Choroid plexus epithelial cell (primary cell): Measurements from ENCODE around the gene DAZAP1.

Source experiments
- DNase-seq: peaks from one replicate; pipeline ENCODE4 v3.0.0-alpha.2; 2010; ENCODE audit warnings: low read depth
- H3K4me3 ChIP-seq: 2 replicates; pipeline ENCODE4 v1.5.1; 2011; ENCODE audit warnings: low read depth, mild to moderate bottlenecking, control low read depth, low read length, moderate library complexity
- CTCF ChIP-seq: conservative IDR thresholded peaks from 2 replicates; pipeline ENCODE4 v1.5.1; 2011; ENCODE audit warnings: low read depth, mild to moderate bottlenecking, control low read depth, inconsistent platforms, low read length, moderate library complexity

Gene DAZAP1

DNA sequence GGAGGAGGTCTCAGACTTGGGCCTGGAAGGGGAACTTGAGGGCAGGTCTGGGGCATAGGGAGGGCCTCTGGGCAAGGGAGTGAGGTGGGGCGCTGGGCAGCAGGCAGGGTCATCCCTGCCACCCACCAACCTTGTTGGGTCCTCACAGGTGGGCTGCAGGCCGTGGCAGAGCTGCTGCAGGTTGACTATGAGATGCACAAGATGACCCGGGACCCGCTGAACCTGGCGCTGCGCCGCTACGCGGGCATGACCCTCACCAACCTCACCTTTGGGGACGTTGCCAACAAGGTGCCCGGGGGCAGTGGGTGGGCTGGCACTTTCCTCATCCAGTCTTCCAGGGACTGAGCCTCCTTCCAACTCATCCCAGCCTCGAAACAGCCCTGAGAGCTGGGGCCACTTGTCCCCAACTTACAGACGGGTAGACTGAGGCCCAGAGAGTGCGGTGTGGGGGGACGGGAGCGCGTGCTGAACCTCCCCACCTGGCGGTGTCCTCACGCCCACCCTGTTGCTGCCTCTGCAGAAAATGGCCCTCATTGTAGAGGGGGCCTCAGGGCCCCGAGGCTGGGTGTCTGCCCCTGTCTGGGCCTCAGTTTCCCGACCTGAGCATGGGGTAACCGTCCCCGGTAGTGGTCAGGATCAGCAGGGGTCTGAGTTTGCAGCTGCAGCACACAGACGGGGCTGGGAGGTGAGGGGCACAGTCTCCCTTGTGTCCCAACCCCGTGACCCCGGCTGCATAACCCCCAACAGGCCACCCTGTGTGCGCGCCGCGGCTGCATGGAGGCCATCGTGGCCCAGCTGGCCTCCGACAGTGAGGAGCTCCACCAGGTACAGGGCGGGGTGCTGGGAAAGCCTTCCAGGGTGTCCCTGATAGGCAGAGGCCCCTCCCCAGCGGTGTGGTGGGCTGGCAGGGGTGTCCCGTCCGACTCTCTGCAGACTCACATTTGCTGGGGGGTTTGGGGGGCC lies 52.9 kb downstream of the DAZAP1 start:
- no peak overlapping the region for H3K4me3 ChIP-seq
- no peak for TF ChIP-seq CTCF
- no peak for DNase-seq

DNA sequence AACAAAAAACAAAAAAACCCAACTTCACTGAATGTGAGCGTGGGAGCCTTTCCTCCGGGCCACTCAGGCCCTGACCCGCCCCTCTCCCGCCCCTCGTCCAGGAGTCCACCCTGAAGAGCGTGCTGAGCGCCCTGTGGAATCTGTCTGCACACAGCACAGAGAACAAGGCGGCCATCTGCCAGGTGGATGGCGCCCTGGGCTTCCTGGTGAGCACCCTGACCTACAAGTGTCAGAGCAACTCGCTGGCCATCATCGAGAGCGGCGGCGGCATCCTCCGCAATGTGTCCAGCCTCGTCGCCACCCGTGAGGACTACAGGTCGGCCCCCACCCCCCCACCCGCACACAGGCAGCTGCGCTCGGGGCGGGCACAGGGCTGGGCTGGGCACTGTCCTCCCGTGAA lies 54.5 kb downstream of the DAZAP1 start:
- H3K4me3 ChIP-seq: no peak overlapping the region
- no peak for DNase-seq
- TF ChIP-seq CTCF: no peak

GRCh38 chr19:1465191-1466016 lies 58.0 kb downstream of the DAZAP1 start:
- no peak overlapping the region for H3K4me3 ChIP-seq
- DNase-seq: peak; percentile 52
- peak; percentile 54 for TF ChIP-seq CTCF

- no peak for DNase-seq
- no peak for TF ChIP-seq CTCF
- H3K4me3 ChIP-seq: no peak overlapping the region
Observed at GRCh38 chr19:1466018-1466460, 58.7 kb downstream of the DAZAP1 start.

- DNase-seq: no peak
- no peak overlapping the region for H3K4me3 ChIP-seq
- TF ChIP-seq CTCF: no peak
Observed at GRCh38 chr19:1466461-1467214, 59.3 kb downstream of the DAZAP1 start.

GRCh38 chr19:1467215-1467489 lies 59.8 kb downstream of the DAZAP1 start:
- TF ChIP-seq CTCF: no peak
- no peak for DNase-seq
- no peak overlapping the region for H3K4me3 ChIP-seq
